H1 (cell line): ENCODE measurements around the gene NMRAL1. TPM values are rescaled to one million over a fixed set of nuclear protein-coding genes. Genes with fewer than 3 reads are reported as not detected.

Source experiments
- CTCF ChIA-PET: fragments of 300-600 bp; sonication (Branson Sonifier 250); formaldehyde crosslinking; loops from one replicate; lab custom pipeline; 2021; ENCODE audit not compliant: partially characterized antibody; lab: Charles Lee
- POLR2A ChIA-PET: fragments of 300-600 bp; sonication (Branson Sonifier 250); formaldehyde crosslinking; loops from one replicate; lab custom pipeline; 2021; ENCODE audit warnings: inconsistent platforms; ENCODE audit not compliant: partially characterized antibody; lab: Charles Lee
- DNase-seq, 2 experiments: peaks; one replicate each; pipeline versions ENCODE4 v3.0.0 to v3.0.0-alpha.2; 2010 to 2022; ENCODE audit warnings: low spot score in 2 of 2, low read depth in 1 of 2, mixed read lengths in 1 of 2
- FAIRE-seq: peaks from 2 replicates; lab custom pipeline; 2011; peaks lifted over from hg19 to GRCh38; lab: Jason Lieb, UNC
- H2AFZ ChIP-seq: 2 replicates; pipeline ENCODE4 v1.8.1; 2012; ENCODE audit warnings: low read length, inconsistent platforms
- H2AK5ac ChIP-seq: 2 replicates; pipeline ENCODE4 v1.6.1; 2013; ENCODE audit warnings: low read depth, low read length
- H2BK120ac ChIP-seq: replicated peaks from 2 replicates; pipeline ENCODE3; 2013; ENCODE audit warnings: low read depth, low read length, inconsistent platforms
- H2BK12ac ChIP-seq: 2 replicates; pipeline ENCODE4 v1.6.1; 2013; ENCODE audit warnings: low read depth, low read length
- H2BK15ac ChIP-seq: 2 replicates; pipeline ENCODE4 v1.6.1; 2013; ENCODE audit warnings: low read length
- H2BK20ac ChIP-seq: 2 replicates; pipeline ENCODE4 v1.6.1; 2013; ENCODE audit warnings: low read length
- H2BK5ac ChIP-seq: 2 replicates; pipeline ENCODE4 v1.6.1; 2013; ENCODE audit warnings: low read depth, low read length
- H3K14ac ChIP-seq: 2 replicates; pipeline ENCODE4 v1.6.1; 2013; ENCODE audit warnings: inconsistent platforms; ENCODE audit not compliant: insufficient read length
- H3K18ac ChIP-seq: 2 replicates; pipeline ENCODE4 v1.6.1; 2013; ENCODE audit warnings: low read length; ENCODE audit errors: extremely low read depth
- H3K23ac ChIP-seq: 2 replicates; pipeline ENCODE4 v1.6.1; 2013; ENCODE audit warnings: inconsistent platforms; ENCODE audit not compliant: insufficient read length
- H3K23me2 ChIP-seq: 2 replicates; pipeline ENCODE4 v1.6.1; 2013; ENCODE audit warnings: low read depth, low read length
- H3K27ac ChIP-seq: 2 replicates; pipeline ENCODE4 v1.6.1; 2011; ENCODE audit warnings: low read depth, low read length, inconsistent platforms
- H3K27me3 ChIP-seq, 4 experiments: replicated peaks in 1 of 4; 1 replicate in 1 of 4; 2 replicates in 3 of 4; pipeline versions ENCODE4 v1.6.1 to v1.8.1; 2011 to 2013; ENCODE audit warnings: low read length in 3 of 4, mild to moderate bottlenecking in 3 of 4, inconsistent platforms in 2 of 4, mixed read lengths in 2 of 4, moderate library complexity in 1 of 4; ENCODE audit not compliant: control insufficient read depth in 3 of 4, insufficient read depth in 3 of 4; ENCODE audit errors: extremely low read depth in 1 of 4
- H3K36me3 ChIP-seq, 4 experiments: 2 replicates each; pipeline versions ENCODE4 v1.6.1 to v1.8.1; 2011 to 2013; ENCODE audit warnings: mild to moderate bottlenecking in 4 of 4, low read length in 3 of 4, moderate library complexity in 2 of 4, control low read depth in 1 of 4, inconsistent platforms in 1 of 4; ENCODE audit not compliant: insufficient read depth in 4 of 4, control insufficient read depth in 2 of 4
- H3K4ac ChIP-seq: replicated peaks from 2 replicates; pipeline ENCODE3; 2013; ENCODE audit warnings: low read length, low read depth, mixed read lengths, inconsistent platforms; ENCODE audit not compliant: insufficient read length
- H3K4me1 ChIP-seq, 4 experiments: replicated peaks in 1 of 4; 1 replicate in 1 of 4; 2 replicates in 3 of 4; pipeline versions ENCODE4 v1.6.1 to v1.8.1; 2011 to 2013; ENCODE audit warnings: low read length in 3 of 4, inconsistent platforms in 2 of 4, mixed read lengths in 1 of 4; ENCODE audit not compliant: insufficient read depth in 4 of 4, control insufficient read depth in 3 of 4
- H3K4me2 ChIP-seq, 2 experiments: 2 replicates each; pipeline versions ENCODE4 v1.6.1 to v1.8.1; 2011 to 2013; ENCODE audit warnings: low read depth in 2 of 2, low read length in 2 of 2, control low read depth in 1 of 2, inconsistent platforms in 1 of 2, mild to moderate bottlenecking in 1 of 2; ENCODE audit not compliant: insufficient read depth in 1 of 2
- H3K4me3 ChIP-seq, 4 experiments: fragments of 200-600, 300-600 bp in 1 of 4; sonication (generic), shearing (Covaris generic), sonication (Bioruptor Twin) in 1 of 4; 2 replicates each; pipeline versions ENCODE4 v1.5.1 to v1.8.1; 2011 to 2016; ENCODE audit warnings: low read length in 4 of 4, low read depth in 3 of 4, control low read depth in 2 of 4, inconsistent platforms in 2 of 4, mild to moderate bottlenecking in 2 of 4, mixed read lengths in 1 of 4, moderate library complexity in 1 of 4; ENCODE audit not compliant: insufficient read depth in 2 of 4; ENCODE audit errors: extremely low read depth in 1 of 4
- H3K56ac ChIP-seq: replicated peaks from 2 replicates; pipeline ENCODE3; 2013; ENCODE audit warnings: low read depth, mild to moderate bottlenecking, mixed read lengths, low read length, inconsistent platforms; ENCODE audit not compliant: insufficient read length
- H3K79me1 ChIP-seq: 2 replicates; pipeline ENCODE4 v1.6.1; 2013; ENCODE audit warnings: low read depth, low read length, control low read depth
- H3K79me2 ChIP-seq, 2 experiments: 2 replicates each; pipeline versions ENCODE4 v1.6.1 to v1.8.1; 2012 to 2013; ENCODE audit warnings: low read length in 2 of 2, mild to moderate bottlenecking in 2 of 2, inconsistent platforms in 1 of 2; ENCODE audit not compliant: insufficient read depth in 2 of 2, control insufficient read depth in 1 of 2
- H3K9ac ChIP-seq, 4 experiments: replicated peaks in 1 of 4; 1 replicate in 1 of 4; 2 replicates in 3 of 4; pipeline versions ENCODE4 v1.6.1 to v1.8.1; 2011 to 2013; ENCODE audit warnings: low read depth in 3 of 4, low read length in 3 of 4, control low read depth in 2 of 4, mild to moderate bottlenecking in 2 of 4, moderate library complexity in 2 of 4, inconsistent platforms in 1 of 4; ENCODE audit errors: extremely low read depth in 1 of 4
- H3K9me3 ChIP-seq, 2 experiments: 2 replicates each; pipeline versions ENCODE4 v1.6.1 to v1.8.1; 2012 to 2013; ENCODE audit warnings: mild to moderate bottlenecking in 2 of 2, moderate library complexity in 2 of 2, control low read depth in 1 of 2, inconsistent platforms in 1 of 2, low read depth in 1 of 2, low read length in 1 of 2, mixed read lengths in 1 of 2; ENCODE audit not compliant: insufficient read depth in 2 of 2
- H4K20me1 ChIP-seq, 2 experiments: replicated peaks in 1 of 2; 2 replicates each; pipeline versions ENCODE3 to v1.8.1; 2011 to 2013; ENCODE audit warnings: inconsistent platforms in 2 of 2, low read length in 2 of 2, mild to moderate bottlenecking in 1 of 2; ENCODE audit not compliant: insufficient read depth in 2 of 2, control insufficient read depth in 1 of 2
- H4K5ac ChIP-seq: 2 replicates; pipeline ENCODE4 v1.6.1; 2013; ENCODE audit warnings: low read length, low read depth, mixed read lengths, inconsistent platforms; ENCODE audit not compliant: insufficient read length
- H4K8ac ChIP-seq: 2 replicates; pipeline ENCODE4 v1.8.0; 2013; ENCODE audit warnings: mild to moderate bottlenecking, moderate library complexity, low read length, inconsistent platforms; ENCODE audit not compliant: insufficient read depth; ENCODE audit errors: extremely low read depth
- H4K91ac ChIP-seq: replicated peaks from 2 replicates; pipeline ENCODE3; 2013; ENCODE audit warnings: low read length, mixed read lengths, inconsistent platforms; ENCODE audit not compliant: insufficient read length
- CEBPB ChIP-seq: IDR thresholded peaks from 2 replicates; pipeline ENCODE4 v1.6.1; 2012; ENCODE audit warnings: low read depth, low read length
- CHD1 ChIP-seq: IDR thresholded peaks from 2 replicates; pipeline ENCODE4 v1.6.1; 2012; ENCODE audit warnings: low read depth, low read length, improper control_type of control experiment
- CHD2 ChIP-seq: IDR thresholded peaks from 2 replicates; pipeline ENCODE4 v1.6.1; 2012; ENCODE audit warnings: low read length, improper control_type of control experiment
- CREB1 ChIP-seq: IDR thresholded peaks from 2 replicates; pipeline ENCODE4 v1.6.1; 2012; ENCODE audit warnings: inconsistent platforms
- KDM1A ChIP-seq: fragments of 200-600, 300-600 bp; sonication (generic); IDR thresholded peaks from 2 replicates; pipeline ENCODE4 v1.7.1; 2016; ENCODE audit warnings: mild to moderate bottlenecking, low read length, borderline replicate concordance
- MAFK ChIP-seq: IDR thresholded peaks from 2 replicates; pipeline ENCODE4 v1.6.1; 2012; ENCODE audit warnings: low read depth, mild to moderate bottlenecking, improper control_type of control experiment, low read length
- NRF1 ChIP-seq: IDR thresholded peaks from 2 replicates; pipeline ENCODE4 v1.6.1; 2011; ENCODE audit warnings: mild to moderate bottlenecking, low read depth, low read length, improper control_type of control experiment
- SIRT6 ChIP-seq: IDR thresholded peaks from one replicate; pipeline ENCODE4 v1.7.1; 2012; ENCODE audit warnings: low read length, inconsistent platforms
- SP4 ChIP-seq: IDR thresholded peaks from 2 replicates; pipeline ENCODE4 v1.6.1; 2012; ENCODE audit warnings: low read length, inconsistent platforms
- TAF7 ChIP-seq: optimal IDR thresholded peaks from 2 replicates; pipeline ENCODE3; 2011; ENCODE audit warnings: low read depth, mild to moderate bottlenecking, inconsistent platforms, low read length, moderate library complexity, borderline replicate concordance
- TCF12 ChIP-seq: IDR thresholded peaks from 2 replicates; pipeline ENCODE4 v1.6.1; 2011; ENCODE audit warnings: low read depth, mild to moderate bottlenecking, low read length
- WGBS, 2 experiments: shearing (Covaris generic) in 1 of 2; methylation state at CpG; one replicate each; pipeline versions ENCODE4 v1.1.6 to v1.1.7; 2013 to 2015; ENCODE audit warnings: low lambda C conversion rate in 2 of 2, mixed read lengths in 2 of 2, inconsistent platforms in 1 of 2, low coverage in 1 of 2, missing lambda C conversion rate in 1 of 2; ENCODE audit not compliant: insufficient replicate concordance in 2 of 2, insufficient coverage in 1 of 2, insufficient read length in 1 of 2; ENCODE audit errors: extremely low coverage in 1 of 2, missing lambda C conversion rate in 1 of 2; 5-methylcytosine and 5-hydroxymethylcytosine counted together
- polyA plus RNA-seq, 7 experiments: library from polyadenylated mRNA; depleted of rRNA in 3 of 7; stranded (reverse) in 5 of 7; unstranded in 2 of 7; fragments of >200 nt in 5 of 7; fragments of 200-250 nt in 2 of 7; gene quantifications; 1 replicate in 5 of 7; 2 replicates in 1 of 7; 4 replicates in 1 of 7; pipeline versions ENCODE4 v1.2.1 to v1.2.3, GENCODE V29; 2011 to 2013; ENCODE audit warnings: missing spikeins in 2 of 7, mixed read lengths in 2 of 7
- total RNA-seq: library from RNA; stranded (reverse); fragmentation: NEBNext Ultra II Directional; extraction: Animal tissue kit (Norgen Biotek cat#: 25700); gene quantifications from 2 replicates; pipeline ENCODE4 v1.2.1, GENCODE V29; 2021
- TF ChIP-seq, protein P1 (sequence below): IDR thresholded peaks from 2 replicates; pipeline ENCODE4 v1.6.1; 2012; ENCODE audit warnings: inconsistent platforms
- TF ChIP-seq, protein P2 (sequence below): IDR thresholded peaks from 2 replicates; pipeline ENCODE4 v1.6.1; 2011; ENCODE audit warnings: low read depth, mild to moderate bottlenecking, low read length; ENCODE audit not compliant: insufficient read depth

The NMRAL1 gene
- total and polyA plus RNA-seq, 2 of the 8 experiments (the other 6 are each of a cell fraction or from before 2014, with no cell fraction given): 66.8 to 143 TPM

DNA sequence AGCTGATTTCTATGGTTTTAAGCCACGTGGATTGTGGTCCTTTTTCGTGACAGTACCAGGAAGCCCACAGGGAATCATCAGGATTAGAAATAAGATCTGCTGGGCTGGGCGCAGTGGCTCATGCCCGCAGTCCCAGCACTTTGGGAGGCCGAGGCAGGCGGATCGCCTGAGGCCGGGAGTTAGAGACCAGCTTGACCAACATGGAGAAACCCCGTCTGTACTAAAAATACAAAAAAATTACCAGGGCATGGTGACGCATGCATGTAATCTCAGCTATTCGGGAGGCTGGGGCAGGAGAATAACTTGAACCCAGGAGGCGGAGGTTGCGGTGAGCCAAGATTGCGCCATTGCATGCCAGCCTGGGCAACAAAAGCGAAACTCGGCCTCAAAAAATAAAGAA lies 6.5 kb downstream of the NMRAL1 start:
- FAIRE-seq (no peak), DNase-seq (no peak)
- Histone ChIP-seq H4K20me1 (peaks cover 0 to 15% of the 10 kb centered on the region in 2 experiments), H3K9me3 (no peaks in the 10 kb centered on the region), H4K8ac (no peak overlapping the region), H3K27ac (no peak overlapping the region), H4K5ac (no peak overlapping the region), H2BK15ac (no peak overlapping the region), H4K91ac (no peak overlapping the region), H3K27me3 (no peaks in the 10 kb centered on the region), H3K18ac (no peak overlapping the region), H3K4me2 (no peak overlapping the region), H2BK20ac (no peak overlapping the region), H3K79me1 (peaks cover 2% of the 10 kb centered on the region; the same call in 1 of the 2 replicates), H2BK12ac (no peak overlapping the region), H3K14ac (no peak overlapping the region), H3K23ac (no peak overlapping the region), H3K9ac (no peak overlapping the region), H2BK5ac (no peak overlapping the region), H3K4ac (no peak overlapping the region), H2AK5ac (no peak overlapping the region), H2BK120ac (no peak overlapping the region), H3K4me1 (peaks cover 0 to 2% (median 0%) of the 10 kb centered on the region in 4 experiments; a peak in 2 of 7 replicates), H3K79me2 (peaks cover 0 to under 1% of the 10 kb centered on the region in 2 experiments; a peak in 1 of 4 replicates), H3K56ac (no peak overlapping the region), H3K4me3 (no peak overlapping the region), H3K23me2 (no peaks in the 10 kb centered on the region), H2AFZ (no peak overlapping the region), H3K36me3 (peaks cover 8 to 46% (median 33%) of the 10 kb centered on the region in 4 experiments)
- WGBS, 2 experiments: 93% methylated on average over 16 of the region's 16 CpGs; no CpG with 5 or more reads in 1 of the 2 experiments
- TF ChIP-seq CREB1 (no peak), TAF7 (no peak), SP4 (no peak), TCF12 (no peak), CEBPB (no peak), KDM1A (no peak), NRF1 (no peak), CHD1 (no peak), MAFK (no peak), SIRT6 (no peak), CHD2 (no peak)
- TF ChIP-seq, protein P1, sequence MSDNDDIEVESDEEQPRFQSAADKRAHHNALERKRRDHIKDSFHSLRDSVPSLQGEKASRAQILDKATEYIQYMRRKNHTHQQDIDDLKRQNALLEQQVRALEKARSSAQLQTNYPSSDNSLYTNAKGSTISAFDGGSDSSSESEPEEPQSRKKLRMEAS: no peak
- TF ChIP-seq, protein P2, sequence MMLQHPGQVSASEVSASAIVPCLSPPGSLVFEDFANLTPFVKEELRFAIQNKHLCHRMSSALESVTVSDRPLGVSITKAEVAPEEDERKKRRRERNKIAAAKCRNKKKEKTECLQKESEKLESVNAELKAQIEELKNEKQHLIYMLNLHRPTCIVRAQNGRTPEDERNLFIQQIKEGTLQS: no peak
- ChIA-PET CTCF (interaction anchor here (0.8 to 1.4 kb wide), 2 partner anchors 37 to 135 kb away, joined by 3 to 5 read pairs; no protein-coding TSS in a partner anchor), POLR2A (interaction anchor here (0.6 to 14.4 kb wide), 5 partner anchors 8 to 118 kb away, joined by 3 to 257 read pairs (median 3); partner anchors contain the start of gene HMOX2)
